Pons (tissue), 1 donor: Measurements from ENCODE around the gene TBCEL.
"Not testable (repeated sequence)": the region's sequence is repeated elsewhere in the genome, so short reads cannot be mapped to it uniquely, and the experiment has no call there.

Experiments used
- DNase-seq: peaks from one replicate; pipeline ENCODE4 v3.0.0-alpha.2; 2016; ENCODE audit warnings: low spot score

The TBCEL gene, protein sequence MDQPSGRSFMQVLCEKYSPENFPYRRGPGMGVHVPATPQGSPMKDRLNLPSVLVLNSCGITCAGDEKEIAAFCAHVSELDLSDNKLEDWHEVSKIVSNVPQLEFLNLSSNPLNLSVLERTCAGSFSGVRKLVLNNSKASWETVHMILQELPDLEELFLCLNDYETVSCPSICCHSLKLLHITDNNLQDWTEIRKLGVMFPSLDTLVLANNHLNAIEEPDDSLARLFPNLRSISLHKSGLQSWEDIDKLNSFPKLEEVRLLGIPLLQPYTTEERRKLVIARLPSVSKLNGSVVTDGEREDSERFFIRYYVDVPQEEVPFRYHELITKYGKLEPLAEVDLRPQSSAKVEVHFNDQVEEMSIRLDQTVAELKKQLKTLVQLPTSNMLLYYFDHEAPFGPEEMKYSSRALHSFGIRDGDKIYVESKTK

DNA sequence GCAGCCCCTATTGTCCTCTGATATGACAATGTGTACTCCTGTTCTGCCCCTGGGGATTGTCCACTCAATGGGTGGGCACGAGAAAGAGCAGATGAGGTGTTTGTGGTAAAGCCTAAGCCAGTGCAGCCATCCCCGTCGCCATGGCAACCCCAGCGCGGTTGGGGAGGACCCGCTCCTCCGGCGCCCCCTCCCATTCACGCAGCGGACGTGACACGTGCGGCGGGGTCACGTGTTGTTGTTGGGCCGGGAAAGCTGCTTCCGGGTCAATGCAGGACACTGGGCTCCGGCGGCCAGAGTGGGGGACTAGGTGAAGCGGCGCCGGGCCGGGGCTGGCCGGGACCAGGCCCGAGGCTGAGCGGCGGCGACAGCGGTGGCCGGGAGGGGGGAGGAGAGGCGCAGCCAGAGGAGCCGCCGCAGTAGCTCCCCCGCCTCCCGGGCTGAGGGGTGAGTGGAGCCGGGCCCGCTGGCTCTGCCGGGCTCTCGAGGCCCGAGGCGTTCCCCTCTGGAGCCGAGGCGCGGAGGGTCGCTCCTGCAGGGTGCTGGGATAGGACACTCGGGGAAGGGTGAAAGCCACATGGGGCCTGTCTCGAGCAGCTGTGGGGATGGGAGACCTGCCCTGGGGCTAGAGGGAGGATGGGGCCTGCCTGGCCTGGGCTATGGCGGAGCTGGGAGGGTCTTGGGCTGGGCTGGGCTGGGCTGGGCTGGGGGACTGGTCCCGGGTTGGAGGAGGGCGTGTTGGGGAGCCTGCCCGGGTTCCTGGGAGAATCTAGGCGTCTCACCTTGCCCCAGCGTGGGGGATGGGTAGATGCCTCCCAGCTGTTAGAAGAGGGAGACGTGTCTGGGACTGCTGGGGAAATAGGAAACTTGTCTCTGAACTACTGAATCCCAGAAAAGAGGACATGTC, at the start of gene TBCEL:
TSS of gene TBCEL (plus strand) at position 255 of the 904 bp plus-strand sequence. CDS start 21,589 bp downstream, outside the sequence.
- peak; percentile 79 for DNase-seq

DNA sequence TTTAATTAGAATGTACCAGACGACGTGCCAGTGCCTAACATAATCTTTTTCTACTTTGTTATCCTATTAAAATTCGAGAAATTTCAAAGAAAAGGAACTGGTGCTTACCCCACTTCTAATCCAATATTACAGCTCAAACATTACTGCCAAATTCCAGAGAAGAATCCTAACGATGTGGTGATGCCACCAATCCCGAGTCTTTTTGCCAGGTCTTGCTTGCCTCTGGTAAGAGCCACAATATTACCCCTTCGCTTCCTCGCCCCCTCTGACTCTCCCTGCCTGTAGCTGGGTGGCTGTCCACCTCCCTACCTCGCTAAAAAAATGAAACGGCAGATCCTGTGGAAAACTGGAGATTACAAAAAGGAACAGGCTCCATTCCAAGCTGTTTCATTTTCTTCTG, 49.4 kb upstream of the TBCEL start:
- no peak for DNase-seq

DNA sequence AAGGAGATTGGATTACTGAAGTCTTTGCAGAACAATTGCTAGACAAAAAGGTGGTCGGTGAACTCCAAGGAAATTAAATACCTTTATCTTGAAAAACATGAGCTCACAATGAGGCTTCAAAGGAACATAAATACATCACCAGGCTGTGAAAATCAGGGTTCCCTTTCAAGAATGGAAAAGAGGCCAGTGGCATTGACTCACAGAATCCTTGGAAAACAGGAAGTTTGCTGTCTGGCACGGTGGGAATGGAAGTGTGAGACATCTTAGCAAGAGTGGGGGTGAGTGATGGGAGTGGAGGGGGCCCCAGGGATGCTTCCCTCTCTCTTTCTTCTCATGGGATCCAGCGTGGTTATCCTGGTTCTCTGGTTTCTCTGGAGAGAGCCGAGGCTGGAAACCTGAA, 48.9 kb upstream of the TBCEL start:
- DNase-seq: no peak

DNA sequence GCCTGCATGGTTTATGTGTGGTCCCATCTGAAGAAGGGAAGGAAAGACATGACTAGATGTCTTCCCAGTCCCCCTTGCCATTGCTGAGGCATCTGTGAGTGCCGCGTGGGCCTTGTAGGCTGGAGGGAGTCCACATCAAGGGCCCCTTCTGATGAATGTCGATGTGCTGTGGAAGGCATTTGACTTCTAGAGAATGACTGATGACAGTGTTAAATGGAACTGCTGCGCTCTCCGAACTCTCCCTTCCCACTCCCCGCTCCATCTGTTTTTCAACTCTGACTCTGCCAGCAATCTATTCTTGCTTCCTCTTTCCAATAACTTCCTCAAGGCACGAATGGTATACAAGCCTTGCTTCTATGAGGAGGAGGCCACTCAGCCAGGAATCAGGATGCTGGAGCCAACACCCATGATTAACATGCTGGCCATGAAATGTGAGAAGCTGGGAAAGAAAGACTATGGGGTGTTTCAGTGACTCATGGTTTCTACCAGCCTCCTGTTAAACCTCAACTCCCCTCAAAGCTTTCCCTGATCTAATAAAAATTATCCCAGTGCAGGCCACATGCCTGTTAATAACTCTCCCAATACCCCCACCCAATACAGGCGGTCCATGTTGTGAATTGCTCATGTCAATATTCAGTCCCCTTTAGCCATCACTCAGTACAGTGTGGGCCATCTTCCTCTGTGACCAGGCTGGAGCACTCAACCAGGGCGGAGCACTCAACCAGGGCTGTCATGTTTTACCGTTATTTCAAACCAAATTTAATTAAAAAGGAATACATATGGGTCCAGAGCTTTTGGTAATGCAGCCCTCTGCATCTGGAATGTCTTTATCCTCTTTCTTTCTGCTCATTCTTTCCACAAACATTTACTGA, 46.4 kb upstream of the TBCEL start:
- DNase-seq: no peak

DNA sequence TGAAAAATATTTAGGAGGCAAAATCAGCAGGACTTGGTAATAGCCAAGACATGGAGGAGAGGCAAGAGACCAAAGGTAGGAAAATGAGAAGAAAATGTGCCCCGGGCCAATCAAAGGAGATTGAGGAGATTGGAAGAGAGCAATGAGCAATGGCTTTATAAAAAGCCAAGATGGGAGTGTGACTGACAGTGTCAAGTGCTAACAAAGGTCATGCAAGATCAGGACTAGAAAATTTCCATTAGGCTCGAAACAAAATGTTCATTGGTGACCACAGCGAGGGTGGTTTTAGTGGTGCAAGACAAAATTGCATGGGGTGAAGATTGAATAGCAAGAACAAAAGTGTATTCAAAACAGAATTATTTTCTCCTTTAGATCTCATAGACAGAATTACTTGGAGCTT, 45.2 kb upstream of the TBCEL start:
- no peak for DNase-seq

DNA sequence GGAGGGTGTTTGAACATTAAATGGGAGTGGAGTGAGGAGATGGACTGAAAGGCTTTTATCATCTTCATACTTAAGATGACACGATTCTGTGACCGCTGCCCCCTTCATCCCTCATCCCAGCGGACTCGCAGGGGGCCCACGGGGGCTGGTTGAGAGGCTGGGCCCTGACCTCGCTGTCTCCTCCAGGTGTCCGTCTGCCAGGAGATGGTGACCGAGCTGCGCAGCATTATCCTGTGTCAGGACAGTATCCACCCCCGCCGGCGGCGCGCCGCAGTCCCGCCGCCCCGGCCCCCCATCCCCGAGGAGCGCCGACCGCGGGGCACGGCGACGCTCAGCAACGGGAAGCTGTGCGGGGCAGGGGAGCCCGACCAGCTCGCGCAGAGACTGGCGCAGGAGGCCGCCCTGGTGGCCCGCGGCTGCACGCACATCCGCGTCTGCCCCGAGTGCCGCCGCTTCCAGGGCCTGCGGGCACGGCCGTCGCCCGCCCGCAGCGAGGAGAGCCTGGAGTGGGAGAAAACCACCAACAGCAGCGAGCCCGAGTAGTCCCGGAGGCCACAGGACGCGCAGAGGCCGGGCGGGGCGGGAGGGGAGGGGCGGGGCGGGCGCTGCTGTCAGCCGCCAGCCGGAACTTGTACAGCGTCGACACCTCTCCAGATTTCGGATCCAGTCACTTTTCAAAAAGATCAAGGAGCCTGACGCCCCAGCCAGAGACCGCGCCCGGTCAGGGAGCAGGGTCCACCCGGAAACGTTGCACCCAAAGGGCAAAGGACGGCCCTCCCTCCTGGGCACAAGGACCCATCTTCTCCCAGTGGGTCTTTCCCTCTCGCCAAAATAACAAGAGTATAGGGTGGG, 38.0 kb upstream of the TBCEL start:
- no peak for DNase-seq

DNA sequence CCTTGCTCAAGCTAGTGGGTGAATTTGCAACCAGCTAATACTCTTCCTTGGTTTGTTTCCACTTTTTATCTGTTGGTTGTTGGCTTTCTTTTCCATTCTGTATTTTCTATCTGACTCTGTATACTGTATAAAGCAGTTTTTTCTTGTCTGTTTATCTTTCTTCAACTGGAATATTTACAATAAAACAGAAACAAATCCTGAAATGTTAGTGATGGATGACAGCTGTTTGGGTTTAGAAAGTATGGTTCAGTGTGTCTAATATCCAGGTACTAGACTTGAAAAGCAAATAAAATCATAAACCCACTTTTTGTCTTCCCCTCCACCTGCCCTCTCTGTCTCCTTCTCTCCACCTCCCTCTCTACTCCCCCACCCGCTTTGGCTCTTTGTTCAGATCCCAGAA, 35.3 kb upstream of the TBCEL start:
- no peak for DNase-seq

DNA sequence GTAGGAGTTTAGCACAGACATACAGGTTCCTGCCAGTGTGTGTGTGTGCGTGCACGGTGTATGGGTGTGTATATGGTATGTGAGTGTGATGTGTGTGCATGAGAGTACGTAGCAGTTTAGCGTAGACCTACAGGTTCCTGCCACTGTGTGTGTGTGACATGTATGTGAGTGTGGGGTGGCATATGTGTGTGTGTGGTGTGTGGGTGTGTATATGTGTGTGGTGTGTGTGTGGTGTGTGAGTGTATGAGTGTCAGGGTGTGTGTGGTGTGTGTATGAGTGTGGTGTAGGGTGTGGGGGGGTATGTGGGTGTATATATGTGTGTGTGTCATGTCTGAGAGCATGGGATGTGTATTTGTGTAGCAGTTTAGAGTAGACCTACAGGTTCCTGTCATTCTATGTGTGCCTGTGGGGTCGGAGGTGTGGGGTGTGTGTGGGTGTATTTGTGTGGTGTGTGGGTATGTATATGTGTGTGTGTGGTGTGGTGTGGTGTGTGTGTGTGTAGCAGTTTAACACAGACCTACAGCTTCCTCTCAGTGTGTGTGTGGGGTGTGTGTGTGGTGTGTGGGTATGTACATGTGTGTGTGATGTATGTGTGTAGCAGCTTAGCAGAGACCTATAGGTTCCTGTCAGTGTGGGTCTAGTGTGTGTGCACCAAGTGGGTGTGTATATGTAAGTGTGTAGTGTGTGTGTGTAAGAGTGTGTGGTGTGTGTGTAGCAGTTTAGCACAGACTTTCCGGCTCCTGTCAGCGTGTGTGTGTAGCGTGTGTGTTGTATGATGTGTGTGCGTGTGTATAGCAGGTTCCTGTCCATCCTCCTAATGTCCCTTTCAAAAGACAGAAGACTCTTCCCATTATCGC, 31.8 kb upstream of the TBCEL start:
- DNase-seq: no peak

DNA sequence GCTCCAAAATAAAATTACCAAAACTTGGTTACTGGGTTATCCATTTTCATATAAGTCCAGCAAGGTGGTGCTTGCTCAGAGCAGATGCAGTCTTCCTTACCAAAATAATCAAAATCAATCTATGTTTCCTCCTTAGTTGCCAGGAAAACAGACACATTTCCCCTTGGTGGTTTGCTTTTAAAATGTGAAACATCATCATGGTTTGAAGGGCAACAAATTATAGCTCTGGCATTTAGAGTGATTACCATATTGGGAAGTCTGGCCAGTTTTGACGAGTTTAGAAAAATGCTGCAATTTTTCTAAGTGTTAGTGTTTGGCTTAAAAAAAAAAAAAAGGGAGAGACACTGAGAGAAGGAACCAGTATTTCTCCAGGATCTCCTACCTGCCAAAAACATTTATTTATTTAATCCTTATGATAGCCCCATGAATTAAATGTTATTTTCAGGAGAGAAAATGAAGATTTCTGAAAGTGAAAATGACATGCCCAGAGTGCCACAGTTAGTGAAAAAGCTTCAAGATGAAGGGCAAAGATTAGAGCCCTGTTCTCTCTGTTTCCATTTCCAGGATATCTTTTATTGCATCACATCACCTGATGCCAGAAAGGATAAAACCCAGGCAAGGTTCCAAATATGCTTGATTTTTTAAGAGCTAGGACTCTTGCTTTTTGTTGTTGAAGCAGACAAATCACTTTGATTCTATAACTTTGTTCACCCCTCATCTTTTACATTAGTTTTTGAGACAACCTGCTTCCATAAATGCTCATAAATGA, 29.6 kb upstream of the TBCEL start:
- no peak for DNase-seq

DNA sequence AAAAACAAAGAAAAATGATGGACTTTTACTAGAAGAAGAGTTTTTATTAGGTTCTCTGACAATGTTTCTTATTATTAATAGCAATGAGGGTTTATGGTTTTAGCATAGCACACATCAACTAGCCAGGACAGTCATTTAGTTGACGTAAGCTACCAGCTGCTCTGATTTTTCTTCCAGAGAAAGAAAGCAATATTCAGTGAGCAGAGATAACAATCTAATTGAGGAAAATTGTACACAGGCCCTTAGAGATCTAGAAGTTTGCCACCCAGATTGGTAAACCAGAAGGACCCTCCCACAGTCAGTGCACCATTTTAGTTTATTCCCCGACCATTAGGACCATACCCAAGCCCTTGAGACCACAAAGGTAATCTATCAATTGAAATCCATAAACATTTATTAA, 28.7 kb upstream of the TBCEL start:
- no peak for DNase-seq

DNA sequence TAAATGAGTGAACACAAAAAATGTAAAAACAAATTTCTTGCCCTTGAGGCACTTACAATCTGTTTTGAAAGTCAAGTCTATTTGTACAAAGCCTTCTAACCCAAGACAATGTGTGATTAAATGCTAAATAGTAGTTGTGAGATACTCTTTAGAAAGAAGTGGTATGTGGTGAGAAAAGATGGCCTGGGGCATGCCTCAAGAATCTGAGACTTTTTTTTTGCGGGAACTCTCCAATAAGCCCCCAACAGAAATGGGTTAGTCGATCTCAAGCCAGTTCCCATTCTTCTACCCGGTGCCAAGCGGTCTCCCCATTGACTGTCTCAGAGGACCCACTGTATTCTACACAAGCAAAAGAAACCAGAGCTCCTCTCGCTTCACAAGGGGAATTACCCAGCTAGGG, 26.9 kb upstream of the TBCEL start:
- DNase-seq: no peak

DNA sequence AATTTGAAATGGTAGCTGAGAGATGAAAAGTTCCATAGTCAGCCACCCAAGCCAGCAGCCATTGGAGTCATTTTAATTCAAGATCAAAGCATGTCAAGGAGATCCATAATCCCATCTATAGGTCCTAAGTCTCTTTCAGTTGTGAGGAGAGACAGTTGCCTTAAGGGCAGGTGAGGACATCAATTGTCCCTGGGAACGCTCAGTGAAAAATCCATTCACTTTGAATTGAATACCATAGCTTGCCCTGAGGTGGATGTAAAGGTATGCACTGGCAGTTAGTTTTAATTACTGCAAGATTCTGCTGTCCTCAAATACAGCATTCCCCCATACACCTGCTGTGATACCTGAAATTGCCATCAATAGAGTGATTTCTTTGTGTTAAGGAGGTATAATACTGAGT, 25.3 kb upstream of the TBCEL start:
- no peak for DNase-seq

DNA sequence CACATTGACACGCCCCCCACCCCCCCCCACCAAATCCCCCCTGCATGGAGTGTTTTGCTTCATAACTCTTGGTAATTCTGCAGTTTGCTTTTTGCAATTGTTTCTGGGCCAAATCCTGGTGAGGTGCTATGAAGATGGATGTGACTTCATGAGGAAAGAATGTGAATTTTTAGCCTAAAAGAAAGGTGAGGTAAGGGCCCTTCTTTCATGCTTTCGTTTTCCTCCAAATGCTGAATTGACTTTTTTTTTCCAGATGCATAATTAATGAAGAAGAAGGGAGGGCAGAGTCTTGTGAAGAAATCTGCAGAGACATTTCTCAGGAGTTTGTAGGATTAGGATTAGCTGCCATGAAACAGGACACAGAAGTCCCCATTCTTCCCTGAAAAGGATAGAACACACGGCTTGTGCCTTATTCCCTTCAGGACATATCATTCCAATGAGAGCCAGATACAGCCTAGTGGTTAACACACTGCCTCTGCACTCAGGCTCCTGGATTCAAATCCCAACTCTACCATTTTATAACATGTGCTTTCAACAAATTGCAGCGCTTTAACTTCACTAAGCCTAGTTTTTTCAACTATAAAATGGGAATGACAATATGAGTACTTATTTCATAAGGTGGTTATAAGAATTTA, 19.6 kb upstream of the TBCEL start:
- no peak for DNase-seq

DNA sequence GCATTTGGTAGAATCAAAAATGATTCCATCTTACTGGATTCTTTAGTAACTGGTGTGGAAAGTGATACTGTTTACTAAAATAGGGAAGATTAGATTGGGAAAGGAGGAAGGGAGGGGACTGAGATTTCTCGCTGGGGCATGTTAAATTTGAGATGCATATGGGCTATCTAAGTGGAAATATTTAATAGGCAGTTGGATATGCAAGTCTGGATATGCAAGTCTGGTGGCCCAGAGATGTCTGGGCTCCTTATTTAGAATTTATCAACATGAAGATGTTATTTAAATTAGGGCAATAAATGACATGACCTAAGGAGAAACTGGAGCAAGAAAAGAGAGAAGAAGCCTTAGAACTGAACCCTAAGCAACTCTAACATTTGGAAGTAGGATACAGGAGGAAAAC, 17.0 kb upstream of the TBCEL start:
- DNase-seq: no peak

DNA sequence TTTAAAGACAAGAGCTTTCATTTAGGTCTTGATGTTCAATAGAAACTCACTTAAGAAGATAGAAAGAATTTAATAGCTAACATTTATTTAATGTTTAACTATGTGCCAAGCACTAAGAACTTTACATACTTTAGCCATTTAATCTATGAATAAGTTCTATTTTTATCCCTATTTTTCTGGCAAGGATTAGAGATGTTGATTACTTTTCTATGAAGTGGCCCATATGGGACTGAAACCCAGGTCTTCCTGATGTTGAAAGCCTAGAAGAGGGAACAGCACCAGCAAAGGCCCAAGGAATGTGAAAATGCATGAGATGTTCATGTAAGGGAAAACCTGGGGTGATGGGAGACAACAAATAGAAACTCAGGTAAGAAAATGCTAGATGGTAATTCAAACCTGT, 15.4 kb upstream of the TBCEL start:
- DNase-seq: no peak

DNA sequence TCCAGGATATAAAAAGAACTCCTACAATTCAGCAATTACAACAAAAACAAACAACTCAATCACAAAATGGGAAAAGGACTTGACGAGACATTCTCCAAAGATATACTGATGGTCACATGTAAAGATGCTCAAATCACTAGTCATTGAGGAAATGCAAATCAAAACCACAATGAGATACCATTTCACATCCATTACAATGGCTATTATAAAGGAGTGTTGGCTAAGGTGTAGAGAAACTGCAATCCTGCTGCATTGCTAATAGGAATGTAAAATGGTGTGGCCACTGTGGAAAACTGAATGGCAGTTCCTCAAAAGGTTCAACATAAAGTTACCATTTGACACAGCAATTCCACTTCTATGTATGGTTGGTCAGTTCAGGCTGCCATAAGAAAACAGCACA, 11.8 kb upstream of the TBCEL start:
- DNase-seq: no peak

DNA sequence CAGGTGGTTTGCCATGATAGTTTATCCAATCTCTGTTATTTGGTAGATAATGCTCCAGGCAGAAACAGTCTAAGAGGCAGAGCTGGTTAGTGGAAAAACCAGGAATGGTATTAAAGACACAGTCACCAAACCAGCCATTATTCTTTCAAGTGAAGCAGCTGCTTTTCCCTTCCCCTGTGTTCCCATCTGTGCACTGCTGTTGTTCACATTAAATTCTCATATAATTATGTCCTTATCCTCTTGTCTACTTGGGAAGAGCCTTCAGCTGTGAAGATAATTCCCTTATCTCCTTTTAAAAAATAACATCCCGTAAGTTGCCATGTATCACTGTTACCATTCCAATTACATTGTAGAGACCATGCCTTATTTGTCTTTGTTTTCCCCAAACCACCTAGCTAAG, 5.2 kb upstream of the TBCEL start:
- no peak for DNase-seq

DNA sequence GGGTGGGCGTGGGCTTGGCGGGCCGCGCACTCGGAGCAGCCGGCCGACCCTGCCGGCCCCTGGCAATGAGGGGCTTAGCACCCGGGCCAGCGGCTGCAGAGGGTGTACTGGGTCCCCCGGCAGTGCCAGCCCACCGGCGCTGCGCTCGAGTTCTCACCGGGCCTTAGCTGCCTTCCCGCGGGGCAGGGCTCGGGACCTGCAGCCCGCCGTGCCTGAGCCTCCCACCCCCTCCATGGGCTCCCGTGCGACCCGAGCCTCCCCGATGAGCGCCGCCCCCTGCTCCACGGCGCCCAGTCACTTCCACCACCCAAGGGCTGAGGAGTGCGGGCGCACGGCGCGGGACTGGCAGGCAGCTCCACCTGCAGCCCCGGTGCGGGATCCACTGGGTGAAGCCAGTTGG, 2.2 kb upstream of the TBCEL start:
- not testable (repeated sequence) for DNase-seq

DNA sequence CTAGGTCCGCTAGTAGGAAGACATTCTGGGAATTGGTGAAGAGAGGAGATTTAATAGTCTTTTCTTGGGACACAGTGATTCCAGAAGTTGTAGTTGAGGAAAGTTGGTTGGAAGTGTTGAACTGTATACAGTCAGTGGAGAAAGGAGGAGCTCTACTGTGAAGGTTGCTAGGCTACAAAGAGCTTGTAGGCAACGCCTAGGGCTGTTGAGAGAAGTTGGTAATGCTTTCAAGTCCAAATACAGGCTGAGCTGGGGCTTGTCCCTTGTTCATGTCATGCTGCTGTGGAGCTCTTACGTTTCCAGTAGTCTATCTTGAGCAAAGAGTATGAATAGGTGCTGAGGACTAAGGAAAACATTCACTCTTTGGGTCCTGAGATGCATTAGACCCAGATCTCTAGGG, 1.1 kb downstream of the TBCEL start:
- no peak for DNase-seq
